Measurements from ENCODE around the gene DNAI2. TPM values are rescaled to one million over a fixed set of nuclear protein-coding genes. Genes with fewer than 3 reads are reported as not detected.

DNAI2 gene
- total RNA-seq, 2 donors from 2014 or later, result not detected

DNA sequence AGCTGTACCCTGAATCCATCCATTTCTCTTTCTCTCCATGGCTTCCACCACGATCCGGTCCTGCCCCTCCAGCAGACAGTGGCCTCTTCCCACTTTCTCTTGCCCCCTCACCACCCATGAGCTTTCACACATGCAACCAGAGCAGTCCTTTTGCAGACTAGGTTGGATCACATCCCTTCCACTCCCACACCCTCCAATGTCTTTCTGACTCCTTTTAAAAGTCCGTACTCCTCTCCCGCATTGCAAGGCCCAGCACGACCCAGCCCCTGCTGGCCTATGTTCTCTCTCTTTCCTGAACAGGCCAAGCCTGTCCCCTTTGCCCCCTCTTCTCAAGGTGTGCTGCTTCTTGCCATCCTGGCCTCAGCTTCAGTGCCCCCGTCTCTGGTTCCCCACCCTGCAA is 22.5 kb upstream of the DNAI2 start:
- Histone ChIP-seq H3K36me3 (ENCODE audit: control insufficient read depth, insufficient read depth, low read length) (no peaks in the 10 kb centered on the region), H3K4me3 (ENCODE audit: low read length) (no peak overlapping the region), H3K27me3 (ENCODE audit: control insufficient read depth, insufficient read depth, low read length, poor library complexity, severe bottlenecking) (no peaks in the 10 kb centered on the region), H3K27ac (ENCODE audit: low read depth, low read length) (no peak overlapping the region), H3K9me3 (ENCODE audit: control insufficient read depth, low read length) (no peaks in the 10 kb centered on the region), H3K4me1 (ENCODE audit: control insufficient read depth, insufficient read depth, low read length) (no peaks in the 10 kb centered on the region), H3K9ac (ENCODE audit: extremely low read depth, low read length, poor library complexity, severe bottlenecking) (no peak overlapping the region)
- no peaks in the 10 kb centered on the region for H3K36me3 Mint-ChIP-seq (ENCODE audit: low read depth)
- H3K27me3 Mint-ChIP-seq (ENCODE audit: insufficient read depth), result peaks cover 10% of the 10 kb centered on the region
- WGBS, 2 experiments (ENCODE audit: insufficient coverage in 1 of 2, insufficient read length in 1 of 2), result 90% methylated on average over 6 of the region's 6 CpGs
- no peak overlapping the region for H3K27ac Mint-ChIP-seq
- H3K9me3 Mint-ChIP-seq, result peaks cover 2% of the 10 kb centered on the region
- H3K4me3 Mint-ChIP-seq, result no peak overlapping the region
- TF ChIP-seq, protein P1, sequence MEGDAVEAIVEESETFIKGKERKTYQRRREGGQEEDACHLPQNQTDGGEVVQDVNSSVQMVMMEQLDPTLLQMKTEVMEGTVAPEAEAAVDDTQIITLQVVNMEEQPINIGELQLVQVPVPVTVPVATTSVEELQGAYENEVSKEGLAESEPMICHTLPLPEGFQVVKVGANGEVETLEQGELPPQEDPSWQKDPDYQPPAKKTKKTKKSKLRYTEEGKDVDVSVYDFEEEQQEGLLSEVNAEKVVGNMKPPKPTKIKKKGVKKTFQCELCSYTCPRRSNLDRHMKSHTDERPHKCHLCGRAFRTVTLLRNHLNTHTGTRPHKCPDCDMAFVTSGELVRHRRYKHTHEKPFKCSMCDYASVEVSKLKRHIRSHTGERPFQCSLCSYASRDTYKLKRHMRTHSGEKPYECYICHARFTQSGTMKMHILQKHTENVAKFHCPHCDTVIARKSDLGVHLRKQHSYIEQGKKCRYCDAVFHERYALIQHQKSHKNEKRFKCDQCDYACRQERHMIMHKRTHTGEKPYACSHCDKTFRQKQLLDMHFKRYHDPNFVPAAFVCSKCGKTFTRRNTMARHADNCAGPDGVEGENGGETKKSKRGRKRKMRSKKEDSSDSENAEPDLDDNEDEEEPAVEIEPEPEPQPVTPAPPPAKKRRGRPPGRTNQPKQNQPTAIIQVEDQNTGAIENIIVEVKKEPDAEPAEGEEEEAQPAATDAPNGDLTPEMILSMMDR (conservative IDR thresholded peaks at IDR 0.05), result no peak
- DNase-seq, result no peak
- H3K4me1 Mint-ChIP-seq, result peaks cover 2% of the 10 kb centered on the region

DNA sequence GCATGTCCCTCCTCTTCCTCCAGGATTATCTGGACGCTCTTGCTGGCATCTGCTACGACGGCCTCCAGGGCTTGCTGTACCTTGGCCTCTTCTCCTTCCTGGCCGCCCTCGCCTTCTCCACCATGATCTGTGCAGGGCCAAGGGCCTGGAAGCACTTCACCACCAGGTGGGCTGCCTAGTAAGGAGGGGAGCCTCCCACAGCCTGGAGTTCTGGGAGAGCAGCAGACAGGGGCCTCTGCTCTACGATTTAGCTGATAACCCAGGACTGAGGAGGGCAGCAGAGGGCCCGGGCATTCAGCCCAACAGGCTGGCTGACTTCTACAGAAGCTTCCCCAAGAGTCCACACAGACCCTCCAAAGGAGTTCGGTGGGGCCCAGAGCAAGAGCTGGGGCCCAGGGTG is 21.8 kb upstream of the DNAI2 start:
- Histone ChIP-seq H3K9ac (ENCODE audit: extremely low read depth, low read length, poor library complexity, severe bottlenecking) (no peak overlapping the region), H3K9me3 (ENCODE audit: control insufficient read depth, low read length) (no peaks in the 10 kb centered on the region), H3K36me3 (ENCODE audit: control insufficient read depth, insufficient read depth, low read length) (no peaks in the 10 kb centered on the region), H3K4me1 (ENCODE audit: control insufficient read depth, insufficient read depth, low read length) (no peaks in the 10 kb centered on the region), H3K27ac (ENCODE audit: low read depth, low read length) (no peak overlapping the region), H3K4me3 (ENCODE audit: low read length) (no peak overlapping the region), H3K27me3 (ENCODE audit: control insufficient read depth, insufficient read depth, low read length, poor library complexity, severe bottlenecking) (no peaks in the 10 kb centered on the region)
- no peak overlapping the region for H3K4me3 Mint-ChIP-seq
- no peak for DNase-seq
- no peaks in the 10 kb centered on the region for H3K36me3 Mint-ChIP-seq (ENCODE audit: low read depth)
- TF ChIP-seq, protein P1 (conservative IDR thresholded peaks at IDR 0.05), result peak; percentile 43
- H3K9me3 Mint-ChIP-seq, result no peaks in the 10 kb centered on the region
- H3K4me1 Mint-ChIP-seq, result peaks cover 2% of the 10 kb centered on the region
- WGBS, 2 experiments (ENCODE audit: insufficient coverage in 1 of 2, insufficient read length in 1 of 2), result 84 to 90% methylated on average over 3 to 8 of the region's 8 CpGs
- no peak overlapping the region for H3K27ac Mint-ChIP-seq
- peaks cover 8% of the 10 kb centered on the region for H3K27me3 Mint-ChIP-seq (ENCODE audit: insufficient read depth)

DNA sequence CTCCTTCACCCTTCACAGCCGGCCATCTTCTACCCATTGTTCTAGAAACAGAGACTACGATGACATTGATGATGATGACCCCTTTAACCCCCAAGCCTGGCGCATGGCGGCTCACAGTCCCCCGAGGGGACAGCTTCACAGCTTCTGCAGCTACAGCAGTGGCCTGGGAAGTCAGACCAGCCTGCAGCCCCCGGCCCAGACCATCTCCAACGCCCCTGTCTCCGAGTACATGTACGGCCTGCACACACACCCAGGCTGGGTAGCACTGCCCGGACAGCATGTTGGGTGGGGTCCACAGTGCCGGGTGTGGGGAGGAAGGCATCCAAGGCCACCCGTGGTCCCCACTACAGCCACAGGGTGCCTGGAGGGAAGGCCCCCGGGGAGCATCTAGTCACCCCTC is 21.0 kb upstream of the DNAI2 start:
- Mint-ChIP-seq H3K4me3 (no peak overlapping the region), H3K27me3 (ENCODE audit: insufficient read depth) (peaks cover 7% of the 10 kb centered on the region), H3K27ac (no peak overlapping the region), H3K36me3 (ENCODE audit: low read depth) (no peaks in the 10 kb centered on the region), H3K9me3 (no peaks in the 10 kb centered on the region), H3K4me1 (peaks cover 2% of the 10 kb centered on the region)
- no peak for DNase-seq
- Histone ChIP-seq H3K4me1 (ENCODE audit: control insufficient read depth, insufficient read depth, low read length) (no peaks in the 10 kb centered on the region), H3K27ac (ENCODE audit: low read depth, low read length) (no peak overlapping the region), H3K4me3 (ENCODE audit: low read length) (no peak overlapping the region), H3K36me3 (ENCODE audit: control insufficient read depth, insufficient read depth, low read length) (no peaks in the 10 kb centered on the region), H3K27me3 (ENCODE audit: control insufficient read depth, insufficient read depth, low read length, poor library complexity, severe bottlenecking) (no peaks in the 10 kb centered on the region), H3K9ac (ENCODE audit: extremely low read depth, low read length, poor library complexity, severe bottlenecking) (no peak overlapping the region), H3K9me3 (ENCODE audit: control insufficient read depth, low read length) (no peaks in the 10 kb centered on the region)
- TF ChIP-seq, protein P1 (conservative IDR thresholded peaks at IDR 0.05), result no peak
- 81 to 92% methylated on average over 7 to 13 of the region's 13 CpGs for WGBS, 2 experiments (ENCODE audit: insufficient coverage in 1 of 2, insufficient read length in 1 of 2)
